GM18951 (cell line): ENCODE data around the gene ZBED1.
"Not testable (repeated sequence)": the region's sequence is repeated elsewhere in the genome, so short reads cannot be mapped to it uniquely, and the experiment has no call there.

Experiments used
- POLR2A ChIP-seq: IDR thresholded peaks from 4 replicates; pipeline ENCODE4 v1.6.1; 2011; ENCODE audit warnings: mild to moderate bottlenecking; ENCODE audit not compliant: insufficient read length, insufficient read depth; ENCODE audit errors: extremely low read depth
- in situ Hi-C: fragments of 300-500 bp; cut with MboI; formaldehyde crosslinking; loops from one replicate; pipeline ENCODE4 v1.12.0; 2022; ENCODE audit warnings: low sequenced_read_pairs, mixed read lengths, inconsistent platforms; ENCODE audit not compliant: unreplicated experiment

ZBED1 gene

DNA sequence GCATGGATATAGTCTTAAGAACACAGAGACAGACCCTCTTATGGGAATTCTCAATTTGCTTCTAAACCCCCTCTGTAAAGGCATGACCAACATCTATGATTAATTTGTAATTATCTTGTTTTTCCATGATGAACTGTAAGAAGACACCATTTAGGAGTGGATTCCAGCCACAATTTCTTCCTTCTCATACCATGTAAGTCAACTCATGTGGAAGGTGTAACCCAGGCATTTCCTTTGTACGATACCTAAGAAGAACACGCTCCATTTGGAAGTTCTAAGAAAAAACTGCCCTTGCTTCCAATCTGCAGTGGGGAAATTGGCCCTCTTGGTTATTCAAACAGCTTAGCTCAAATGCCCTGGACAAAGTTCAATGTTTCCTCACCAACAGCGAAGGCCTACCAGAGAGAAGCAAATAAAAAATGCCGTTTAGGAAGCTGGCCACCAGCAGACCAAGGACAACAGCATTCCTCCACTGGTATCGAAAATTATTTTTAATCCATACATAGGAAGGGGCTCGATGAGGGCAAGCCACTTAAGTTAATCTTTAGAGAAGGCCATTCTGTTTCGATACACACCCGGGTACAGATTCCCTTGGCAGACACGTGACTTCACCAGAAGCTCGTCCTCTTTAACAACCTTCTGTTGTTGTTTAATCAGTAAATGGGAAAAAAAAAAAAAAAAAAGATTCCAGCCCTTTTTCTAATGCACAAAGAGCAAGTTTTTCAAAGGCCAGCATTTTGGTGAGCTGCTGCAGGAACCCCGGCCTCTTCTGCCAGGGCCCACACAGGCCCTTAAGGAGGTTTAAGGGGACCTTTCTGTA lies 2.6 kb downstream of the ZBED1 start:
- in situ Hi-C loops, result no loop called here
- no peak for TF ChIP-seq POLR2A

DNA sequence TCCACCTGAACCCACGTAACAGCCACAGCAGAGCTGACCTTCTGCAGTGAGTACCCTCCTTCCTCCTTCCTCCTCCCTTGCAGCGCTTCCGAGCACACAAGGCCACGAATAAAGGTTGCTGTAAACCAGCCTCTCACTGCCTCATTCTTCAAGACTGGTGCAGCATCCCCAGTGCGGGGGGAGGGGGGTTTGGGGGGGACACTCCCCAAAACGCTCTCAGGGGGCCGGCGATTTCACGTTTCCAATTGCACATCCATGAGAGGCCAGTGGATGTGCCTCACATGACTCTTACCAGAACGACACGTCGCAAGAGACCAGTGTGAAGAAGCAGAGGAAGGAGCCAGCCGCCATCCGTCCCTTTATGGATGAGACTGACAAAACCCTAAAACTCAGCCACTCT lies 5.2 kb downstream of the ZBED1 start:
- no peak for TF ChIP-seq POLR2A
- in situ Hi-C loops, result no loop called here

DNA sequence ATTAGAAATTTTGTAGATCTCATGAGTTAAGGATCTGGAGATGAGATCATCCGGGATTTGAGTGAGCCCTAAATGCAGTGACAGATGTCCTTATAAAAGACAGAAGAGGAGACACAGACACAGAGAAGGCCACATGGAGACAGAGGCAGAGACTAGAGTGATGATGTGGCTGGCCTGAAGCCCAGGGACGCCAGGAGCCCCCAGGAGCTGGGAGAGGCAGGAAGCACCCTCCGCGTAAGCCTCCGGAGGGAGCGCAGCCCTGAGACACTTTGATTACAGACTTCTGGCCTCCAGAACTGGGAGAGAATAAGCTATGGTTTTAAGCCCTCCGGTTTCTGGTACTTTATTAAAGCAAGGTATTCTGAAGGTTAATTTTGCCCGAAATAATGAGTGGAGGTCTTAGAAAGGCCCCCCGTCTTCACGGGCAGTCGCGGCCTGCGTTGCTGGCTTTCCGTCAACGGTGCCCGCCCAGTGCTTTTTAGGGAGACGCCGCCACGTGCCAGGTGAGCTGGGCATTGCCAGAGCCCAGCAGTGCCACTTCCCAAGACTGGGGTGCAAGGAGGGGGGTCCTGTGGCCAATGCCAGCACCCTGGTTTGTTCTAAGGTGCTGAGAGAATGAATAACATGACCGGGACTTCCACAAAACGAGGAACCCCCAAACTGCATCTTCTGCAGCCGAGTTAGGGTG lies 8.1 kb downstream of the ZBED1 start:
- in situ Hi-C loops, result no loop called here
- TF ChIP-seq POLR2A, result no peak

DNA sequence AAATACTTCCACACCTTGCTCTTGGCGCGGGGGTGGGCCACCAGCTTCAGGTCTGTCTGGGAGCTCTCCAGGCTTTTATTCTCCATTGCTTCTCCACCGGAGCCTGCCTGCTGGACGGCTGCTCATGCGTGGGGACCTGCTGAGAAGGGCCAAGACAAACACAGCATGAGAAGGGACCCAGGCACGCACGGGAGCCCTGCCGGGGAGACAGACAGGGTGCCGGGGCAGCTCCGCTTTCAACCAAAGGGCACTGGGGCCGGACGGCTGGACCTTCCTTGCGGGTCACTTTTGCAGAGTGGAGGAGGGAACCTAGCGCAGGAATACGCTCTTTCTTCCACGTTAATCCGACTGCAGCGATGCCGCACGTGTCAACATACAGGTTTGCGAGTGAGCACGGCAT lies 10.1 kb downstream of the ZBED1 start:
- TF ChIP-seq POLR2A, result no peak
- in situ Hi-C loops, result no loop called here

DNA sequence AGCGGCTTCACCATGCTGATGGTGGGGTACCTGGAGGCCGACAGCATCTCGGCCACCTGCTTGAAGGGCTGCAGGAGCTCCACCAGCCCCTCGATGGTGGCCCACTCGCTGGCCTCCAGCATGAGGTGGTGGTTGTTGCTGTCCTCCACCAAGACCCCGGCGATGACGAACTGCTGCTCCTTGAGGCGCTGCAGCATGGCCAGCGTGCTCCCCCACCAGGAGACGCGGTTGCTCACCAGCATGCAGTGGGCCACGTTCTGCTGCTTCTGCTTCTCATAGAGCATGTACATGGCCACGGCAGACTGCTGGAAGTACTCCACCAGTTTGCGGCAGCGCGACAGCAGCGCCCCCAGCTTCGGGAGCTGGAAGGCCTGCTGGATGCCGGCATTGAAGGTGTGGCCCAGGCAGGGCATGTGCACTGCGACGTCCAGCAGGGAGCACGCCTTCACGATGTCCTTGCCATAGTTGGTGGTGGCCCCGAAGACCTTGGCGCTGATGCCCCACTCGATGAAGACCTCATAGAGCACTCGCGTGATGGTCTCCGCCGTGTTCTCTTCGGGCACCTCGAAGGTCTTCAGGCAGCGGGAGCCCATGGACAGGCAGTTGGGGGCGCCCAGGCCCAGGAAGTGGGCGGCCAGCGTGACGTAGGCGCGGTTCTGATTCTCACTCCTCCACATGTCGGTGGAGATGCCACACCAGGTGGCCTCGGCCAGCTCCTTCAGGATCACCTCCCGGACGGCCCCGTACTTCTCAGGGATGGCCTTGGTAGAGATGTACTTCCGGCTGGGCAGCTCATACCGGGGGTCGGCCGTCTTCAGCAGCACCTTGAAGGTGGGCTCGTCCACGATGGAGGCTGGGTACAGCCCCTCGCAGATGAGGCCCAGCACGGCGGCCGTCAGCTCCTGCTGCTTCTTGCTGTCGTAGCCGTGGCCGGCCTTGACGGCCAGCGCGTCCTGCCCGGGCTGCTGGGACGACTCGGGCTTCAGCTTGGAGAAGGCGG lies 11.0 kb downstream of the ZBED1 start:
- TF ChIP-seq POLR2A, result no peak
- in situ Hi-C loops, result no loop called here

DNA sequence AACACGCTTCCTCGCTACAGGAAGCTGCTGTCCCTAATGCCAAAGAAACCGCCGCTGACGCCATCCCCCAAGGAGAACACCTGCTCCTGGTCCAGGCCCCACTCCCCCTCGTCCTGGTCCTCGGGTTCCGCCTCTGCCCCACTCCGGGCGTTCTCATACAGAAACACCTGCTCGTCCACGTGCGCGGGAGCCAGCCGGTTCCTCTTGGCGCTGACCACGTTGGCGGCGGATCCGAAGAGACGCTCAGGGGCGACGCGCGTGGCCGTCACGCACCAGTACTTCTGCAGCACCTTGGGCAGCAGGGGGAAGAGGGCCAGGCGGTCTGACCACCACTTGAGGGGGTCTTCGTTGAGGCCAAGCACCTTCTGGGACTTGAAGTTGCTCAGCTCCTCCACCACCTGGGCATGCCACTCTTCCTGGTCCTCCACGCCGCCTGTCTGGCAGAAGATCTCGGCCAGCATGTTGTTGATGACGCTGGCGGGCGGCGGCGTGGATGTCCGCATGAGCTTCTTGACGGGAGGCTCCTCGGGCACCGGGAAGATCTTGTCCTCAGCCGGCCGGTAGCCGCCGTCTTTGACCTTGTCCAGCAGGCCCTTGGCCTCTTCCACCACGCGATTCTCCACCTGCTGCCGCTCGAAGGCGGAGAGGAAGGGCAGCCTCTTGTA lies 12.0 kb downstream of the ZBED1 start:
- in situ Hi-C loops, result no loop called here
- TF ChIP-seq POLR2A, result no peak

DNA sequence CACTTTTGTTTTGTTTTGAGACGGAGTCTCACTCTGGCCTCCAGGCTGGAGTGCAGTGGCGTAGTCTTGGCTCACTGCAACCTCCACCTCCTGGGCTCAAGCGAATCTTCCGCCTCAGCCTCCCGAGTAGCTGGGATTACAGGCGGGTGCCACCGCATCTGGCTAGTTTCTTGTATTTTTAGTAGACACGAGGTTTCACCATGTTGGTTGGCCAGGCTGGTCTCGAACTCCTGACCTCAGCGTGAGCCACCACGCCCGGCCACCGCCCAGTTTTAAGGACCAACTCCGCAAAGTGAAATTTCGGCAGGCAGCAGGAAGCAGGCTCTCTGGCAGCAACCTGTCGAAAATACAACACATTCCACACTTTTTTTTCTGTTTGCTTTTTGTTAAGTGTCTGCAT lies 13.4 kb downstream of the ZBED1 start:
- in situ Hi-C loops, result no loop called here
- TF ChIP-seq POLR2A, result no peak

DNA sequence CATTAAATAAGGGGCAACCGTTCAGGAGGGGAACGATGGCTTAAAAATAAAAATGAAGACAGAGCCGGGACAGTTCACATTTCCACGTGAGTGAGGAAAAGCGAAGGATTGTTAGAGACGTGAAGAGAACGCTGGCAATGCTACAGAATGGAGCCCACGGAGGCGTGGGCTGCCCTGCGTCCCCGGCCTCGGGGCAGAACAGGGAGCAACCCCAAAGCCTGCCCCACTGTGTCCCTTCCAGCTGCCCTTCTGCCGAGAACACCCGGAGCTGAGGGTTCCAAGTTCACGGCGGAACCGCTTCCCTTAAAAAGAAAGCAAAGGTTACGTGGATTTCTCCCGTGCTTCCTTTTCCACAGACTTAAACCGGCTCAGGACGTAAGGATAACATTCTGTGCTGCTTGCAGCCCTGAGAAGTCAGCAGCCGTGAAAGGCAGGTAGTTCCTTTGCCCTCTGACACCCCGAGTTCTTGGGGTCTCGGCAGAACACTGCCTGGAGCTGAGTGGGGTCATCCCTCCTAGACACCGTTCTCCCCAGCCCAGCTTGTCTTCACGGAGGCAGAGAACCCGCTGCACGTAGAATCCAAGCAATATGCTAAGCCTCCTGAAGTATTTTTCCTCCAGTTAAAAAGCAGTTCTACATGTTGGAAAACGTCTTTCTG lies 14.2 kb downstream of the ZBED1 start:
- in situ Hi-C loops, result no loop called here
- no peak for TF ChIP-seq POLR2A

DNA sequence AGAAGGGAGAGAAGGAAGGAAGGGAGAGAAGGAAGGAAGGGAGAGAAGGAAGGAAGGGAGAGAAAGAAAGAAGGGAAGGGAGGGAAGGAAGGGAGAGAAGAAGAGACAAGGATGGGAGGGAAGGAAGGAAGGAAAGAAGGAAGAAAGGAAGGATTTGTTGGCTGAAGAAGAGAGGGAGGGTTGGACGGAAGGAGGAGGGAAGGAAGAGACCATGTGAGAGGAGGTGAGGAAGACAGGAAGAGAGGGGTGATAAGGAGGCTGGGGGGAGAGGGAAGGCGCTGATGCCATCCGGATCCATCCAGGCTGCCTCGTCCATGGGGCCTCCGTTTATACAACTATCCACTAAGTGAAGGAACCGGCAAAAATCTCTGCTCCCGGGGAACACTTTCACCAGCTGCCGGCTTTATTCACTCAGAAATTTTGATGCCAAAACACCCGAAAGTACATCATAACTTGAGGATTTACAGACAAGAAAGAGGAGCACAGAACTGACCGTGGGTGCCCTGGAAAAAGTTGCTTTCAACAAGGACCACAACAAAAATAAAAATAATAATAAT lies 14.9 kb downstream of the ZBED1 start:
- in situ Hi-C loops, result no loop called here
- no peak for TF ChIP-seq POLR2A

DNA sequence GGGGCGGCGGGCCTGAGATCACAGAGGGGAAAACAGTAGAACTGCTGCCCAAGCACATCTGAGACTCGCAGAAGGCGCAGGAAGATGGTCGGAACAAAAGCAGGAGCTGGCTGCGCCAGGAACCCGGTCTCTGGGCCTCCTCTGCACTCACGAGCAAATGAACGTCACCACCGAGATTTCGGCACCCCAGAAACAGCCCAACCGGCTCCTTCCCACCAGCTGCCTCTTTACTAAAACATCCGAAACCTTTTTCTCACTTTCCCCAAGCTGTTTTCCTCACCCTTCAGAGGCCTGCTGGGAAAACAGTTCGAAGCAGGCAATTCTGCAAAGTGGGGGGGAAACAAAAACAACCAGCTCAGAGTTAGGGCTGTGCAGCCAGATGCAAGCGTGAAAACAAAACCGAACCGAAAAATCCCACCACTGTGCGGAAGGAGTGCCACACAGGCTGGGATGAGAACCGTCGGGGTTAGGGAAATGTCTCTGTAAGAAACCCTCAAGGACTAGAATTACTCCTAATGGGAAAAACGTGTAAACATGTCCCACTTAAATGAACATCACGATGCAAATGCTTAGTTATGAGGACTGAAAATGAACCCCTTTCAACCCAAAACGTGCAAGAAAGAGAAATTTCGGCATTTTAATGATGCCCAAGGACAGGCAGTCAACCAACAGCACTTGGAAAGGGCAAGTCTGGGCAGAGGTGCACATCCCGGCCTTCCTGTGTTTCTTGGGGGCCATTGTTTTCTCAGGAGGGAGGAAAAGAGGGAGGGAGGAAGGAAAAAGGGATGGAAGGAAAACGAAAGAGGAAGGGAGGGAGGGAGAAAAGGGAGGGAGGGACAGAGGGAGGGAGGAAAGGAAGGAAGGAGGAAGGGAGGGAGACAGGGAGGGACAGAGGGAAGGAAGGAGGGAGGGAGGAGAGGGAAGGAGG lies 15.8 kb downstream of the ZBED1 start:
- in situ Hi-C loops, result no loop called here

DNA sequence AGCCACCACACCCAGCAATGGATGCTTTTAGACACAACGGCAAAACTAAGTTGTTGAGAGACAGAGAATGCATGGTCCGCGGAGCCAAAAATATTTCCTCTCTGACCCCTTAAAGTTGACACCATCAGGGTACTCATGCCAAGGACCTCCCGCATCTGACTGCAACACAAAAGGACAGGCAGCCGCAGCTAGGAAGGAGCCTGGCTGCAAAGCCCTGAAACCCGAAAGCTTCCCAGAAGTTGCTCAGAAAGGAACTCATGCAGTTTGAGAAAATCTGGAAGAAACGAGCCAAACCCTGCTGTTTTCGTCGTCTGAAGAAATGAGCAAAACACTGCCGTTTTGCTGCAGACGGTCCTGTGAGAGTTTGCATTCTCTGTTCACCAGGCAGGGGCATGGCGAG lies 16.5 kb downstream of the ZBED1 start:
- in situ Hi-C loops, result no loop called here
- TF ChIP-seq POLR2A, result no peak

More for the DNA sequence above, 15.8 kb downstream of the ZBED1 start:
- no peak for TF ChIP-seq POLR2A

DNA sequence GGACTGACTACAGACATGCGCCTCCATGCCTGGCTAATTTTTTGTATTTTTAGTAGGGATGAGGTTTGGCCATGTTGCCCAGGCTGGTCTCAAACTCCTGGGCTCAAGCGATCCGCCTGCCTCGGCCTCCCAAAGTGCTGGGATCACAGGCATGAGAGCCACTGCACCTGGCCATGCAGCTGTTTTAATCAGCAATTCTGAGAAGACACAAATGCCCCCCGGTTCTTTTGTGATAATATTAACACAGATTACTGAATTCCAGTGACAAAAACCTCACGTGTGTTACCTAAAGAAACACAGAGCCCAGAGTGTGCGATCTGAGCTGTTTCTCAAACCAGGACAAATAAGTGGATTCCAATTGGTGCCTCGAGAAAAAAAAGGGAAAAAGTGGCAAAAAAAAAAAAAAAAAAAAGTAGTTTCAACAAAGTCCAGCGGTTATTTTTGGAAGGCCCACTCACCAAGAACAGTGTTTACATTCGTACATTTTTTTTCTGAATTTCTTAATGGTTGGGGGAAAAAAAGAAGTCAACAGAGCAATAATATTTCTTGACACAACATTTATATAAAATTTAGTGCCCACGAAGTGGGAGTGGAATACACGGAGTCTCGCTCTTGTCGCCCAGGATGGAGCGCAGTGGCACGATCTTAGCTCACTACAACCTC lies 17.2 kb downstream of the ZBED1 start:
- in situ Hi-C loops, result no loop called here
- TF ChIP-seq POLR2A, result no peak

DNA sequence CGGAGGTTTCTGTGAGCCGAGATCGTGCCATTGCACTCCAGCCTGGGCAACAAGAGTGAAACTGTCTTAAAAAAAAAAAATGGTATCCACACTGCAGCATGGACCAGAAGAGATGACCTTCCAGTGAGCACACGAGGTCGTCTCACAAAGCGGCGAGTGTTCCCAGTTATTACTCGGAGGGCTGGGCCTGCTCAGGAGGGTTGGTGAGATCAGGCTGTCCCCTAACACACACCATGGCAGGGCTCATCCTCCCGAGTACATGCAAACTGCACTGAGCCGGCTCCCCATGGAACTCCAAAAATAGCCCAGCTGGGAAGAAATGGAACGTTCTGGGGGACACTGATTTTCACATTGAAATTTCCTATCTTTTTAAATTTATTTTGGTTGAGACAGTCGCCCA lies 19.2 kb downstream of the ZBED1 start:
- in situ Hi-C loops, result not testable (repeated sequence)

DNA sequence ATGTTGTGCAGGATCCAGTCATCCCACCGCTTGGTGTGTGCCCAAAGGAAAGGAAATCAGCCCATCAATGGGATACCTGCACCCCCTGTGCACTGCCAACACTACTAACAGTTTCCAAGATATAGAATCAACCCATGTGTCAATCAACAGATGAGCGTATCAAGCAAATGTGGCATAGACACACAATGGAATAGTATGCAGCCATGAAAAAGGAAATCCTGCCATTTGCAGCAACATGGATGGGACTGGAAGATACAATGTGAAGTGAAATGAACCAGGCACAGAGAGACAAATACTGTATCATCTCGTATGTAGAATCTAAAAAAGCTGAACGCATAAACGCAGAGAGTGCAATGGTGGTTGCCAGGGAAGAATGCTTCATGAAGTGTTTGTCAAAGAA lies 20.8 kb downstream of the ZBED1 start:
- in situ Hi-C loops, result not testable (repeated sequence)
